Prostate gland (tissue), 2 donors: ENCODE data around the gene PON1. TPM values are rescaled to one million over a fixed set of nuclear protein-coding genes. Genes with fewer than 3 reads are reported as not detected.

ENCODE experiments used
- DNase-seq: peaks from one replicate; pipeline ENCODE4 v3.0.0-alpha.2; 2019; ENCODE audit warnings: low spot score
- H3K27ac ChIP-seq, 2 donors: fragments of 200-600 bp; sonication (generic); 2 replicates each; pipeline ENCODE4 v1.5.1; 2017 to 2019
- H3K27me3 ChIP-seq: fragments of 200-600 bp; sonication (generic); replicated peaks from 2 replicates; pipeline ENCODE4 v1.5.1; 2019; ENCODE audit not compliant: insufficient read depth
- H3K36me3 ChIP-seq, 2 donors: fragments of 200-600 bp; sonication (generic); 1 replicate in 1 of 2; 2 replicates in 1 of 2; pipeline versions ENCODE4 v1.5.1 to v1.8.1; 2017 to 2019
- H3K4me1 ChIP-seq: fragments of 200-600 bp; sonication (generic); replicated peaks from 2 replicates; pipeline ENCODE4 v1.5.1; 2019
- H3K4me3 ChIP-seq, 2 donors: fragments of 200-600 bp; sonication (generic); 2 replicates each; pipeline ENCODE4 v1.5.1; 2017 to 2019
- H3K9me3 ChIP-seq: fragments of 200-600 bp; sonication (generic); 2 replicates; pipeline ENCODE4 v1.5.1; 2017
- CTCF ChIP-seq, 4 experiments: fragments of 200-600 bp in 2 of 4; fragments of 450-650 bp in 2 of 4; sonication (generic) in 2 of 4; IDR thresholded peaks; 1 replicate in 3 of 4; 2 replicates in 1 of 4; pipeline ENCODE4 v1.5.1; 2016 to 2019; ENCODE audit warnings: antibody characterized with exemption in 4 of 4, mild to moderate bottlenecking in 2 of 4, moderate library complexity in 2 of 4
- POLR2A ChIP-seq: fragments of 450-650 bp; IDR thresholded peaks from one replicate; pipeline ENCODE4 v1.6.1; 2016; ENCODE audit warnings: antibody characterized with exemption, mild to moderate bottlenecking
- POLR2AphosphoS5 ChIP-seq: sonication (generic); formaldehyde crosslinking; IDR thresholded peaks from one replicate; pipeline ENCODE4 v1.6.1; 2017; ENCODE audit warnings: antibody characterized with exemption
- WGBS: methylation state at CpG from one replicate; pipeline ENCODE4 v1.1.5; 2018; 5-methylcytosine and 5-hydroxymethylcytosine counted together
- intact Hi-C: fragments of 100-400 bp; cut with DNase I; formaldehyde crosslinking; loops from one replicate; pipeline ENCODE4 v1.14.2; 2022
- total RNA-seq, 2 donors: library from RNA; depleted of rRNA; stranded (reverse); fragments of >200 nt; gene quantifications; one replicate each; pipeline ENCODE4 v1.1.0, GENCODE V29; 2016

Gene PON1
- total RNA-seq, 2 donors from 2014 or later, result 0.87 TPM; not detected in 1

GRCh38 chr7:95335093-95335492 lies 10.8 kb upstream of the PON1 start:
- Histone ChIP-seq H3K36me3 (no peaks in the 10 kb centered on the region), H3K4me3 (no peak overlapping the region), H3K9me3 (no peaks in the 10 kb centered on the region), H3K4me1 (no peaks in the 10 kb centered on the region), H3K27me3 (no peaks in the 10 kb centered on the region), H3K27ac (no peak overlapping the region)
- no peak for DNase-seq
- intact Hi-C loops, result no loop called here
- TF ChIP-seq POLR2AphosphoS5 (no peak), CTCF (IDR thresholded peaks at IDR 0.05) (no peak), POLR2A (no peak)

- H3K27me3 ChIP-seq, result no peaks in the 10 kb centered on the region
- H3K9me3 ChIP-seq, result no peaks in the 10 kb centered on the region
- no peaks in the 10 kb centered on the region for H3K4me1 ChIP-seq
- DNase-seq, result no peak
- no peaks in the 10 kb centered on the region for H3K36me3 ChIP-seq
- H3K27ac ChIP-seq, result no peak overlapping the region
- intact Hi-C loops, result no loop called here
- H3K4me3 ChIP-seq, result no peak overlapping the region
- TF ChIP-seq POLR2AphosphoS5, result no peak
- no peak for TF ChIP-seq CTCF (IDR thresholded peaks at IDR 0.05)
- no peak for TF ChIP-seq POLR2A
Observed at GRCh38 chr7:95334447-95334846, 10.1 kb upstream of the PON1 start.

- Histone ChIP-seq H3K9me3 (no peaks in the 10 kb centered on the region), H3K4me1 (no peaks in the 10 kb centered on the region), H3K4me3 (no peak overlapping the region), H3K36me3 (no peaks in the 10 kb centered on the region), H3K27ac (no peak overlapping the region), H3K27me3 (no peaks in the 10 kb centered on the region)
- no peak for DNase-seq
- intact Hi-C loops, result no loop called here
- TF ChIP-seq CTCF (IDR thresholded peaks at IDR 0.05) (no peak), POLR2AphosphoS5 (no peak), POLR2A (no peak)
- 97% methylated on average over 1 of the region's 1 CpG for WGBS
Observed at GRCh38 chr7:95330961-95331337, 6.6 kb upstream of the PON1 start.

GRCh38 chr7:95330204-95330960 lies 6.0 kb upstream of the PON1 start:
- Histone ChIP-seq H3K36me3 (no peaks in the 10 kb centered on the region), H3K27ac (no peak overlapping the region), H3K4me3 (no peak overlapping the region), H3K9me3 (no peaks in the 10 kb centered on the region), H3K4me1 (no peaks in the 10 kb centered on the region), H3K27me3 (no peaks in the 10 kb centered on the region)
- WGBS, result 30% methylated on average over 4 of the region's 4 CpGs
- no peak for DNase-seq
- intact Hi-C loops, result no loop called here
- TF ChIP-seq POLR2A, result no peak
- no peak for TF ChIP-seq POLR2AphosphoS5
- TF ChIP-seq CTCF (IDR thresholded peaks at IDR 0.05), result no peak

GRCh38 chr7:95327356-95327755 lies 3.0 kb upstream of the PON1 start:
- WGBS, result 74% methylated on average over 3 of the region's 3 CpGs
- H3K27ac ChIP-seq, result no peak overlapping the region
- H3K4me1 ChIP-seq, result no peaks in the 10 kb centered on the region
- no peaks in the 10 kb centered on the region for H3K9me3 ChIP-seq
- no peaks in the 10 kb centered on the region for H3K27me3 ChIP-seq
- TF ChIP-seq POLR2AphosphoS5 (no peak), CTCF (IDR thresholded peaks at IDR 0.05) (no peak), POLR2A (no peak)
- intact Hi-C loops, result no loop called here
- DNase-seq, result no peak
- H3K36me3 ChIP-seq, result no peaks in the 10 kb centered on the region
- no peak overlapping the region for H3K4me3 ChIP-seq
